CD4-positive, alpha-beta T cell treated with Interferon alpha-2 for 1 hour (primary cell): ENCODE measurements around the gene TIMM10.

Source experiments
- DNase-seq, 2 donors: peaks; one replicate each; pipeline ENCODE4 v3.0.0-alpha.2; 2020 to 2022

The TIMM10 gene, protein sequence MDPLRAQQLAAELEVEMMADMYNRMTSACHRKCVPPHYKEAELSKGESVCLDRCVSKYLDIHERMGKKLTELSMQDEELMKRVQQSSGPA

DNA sequence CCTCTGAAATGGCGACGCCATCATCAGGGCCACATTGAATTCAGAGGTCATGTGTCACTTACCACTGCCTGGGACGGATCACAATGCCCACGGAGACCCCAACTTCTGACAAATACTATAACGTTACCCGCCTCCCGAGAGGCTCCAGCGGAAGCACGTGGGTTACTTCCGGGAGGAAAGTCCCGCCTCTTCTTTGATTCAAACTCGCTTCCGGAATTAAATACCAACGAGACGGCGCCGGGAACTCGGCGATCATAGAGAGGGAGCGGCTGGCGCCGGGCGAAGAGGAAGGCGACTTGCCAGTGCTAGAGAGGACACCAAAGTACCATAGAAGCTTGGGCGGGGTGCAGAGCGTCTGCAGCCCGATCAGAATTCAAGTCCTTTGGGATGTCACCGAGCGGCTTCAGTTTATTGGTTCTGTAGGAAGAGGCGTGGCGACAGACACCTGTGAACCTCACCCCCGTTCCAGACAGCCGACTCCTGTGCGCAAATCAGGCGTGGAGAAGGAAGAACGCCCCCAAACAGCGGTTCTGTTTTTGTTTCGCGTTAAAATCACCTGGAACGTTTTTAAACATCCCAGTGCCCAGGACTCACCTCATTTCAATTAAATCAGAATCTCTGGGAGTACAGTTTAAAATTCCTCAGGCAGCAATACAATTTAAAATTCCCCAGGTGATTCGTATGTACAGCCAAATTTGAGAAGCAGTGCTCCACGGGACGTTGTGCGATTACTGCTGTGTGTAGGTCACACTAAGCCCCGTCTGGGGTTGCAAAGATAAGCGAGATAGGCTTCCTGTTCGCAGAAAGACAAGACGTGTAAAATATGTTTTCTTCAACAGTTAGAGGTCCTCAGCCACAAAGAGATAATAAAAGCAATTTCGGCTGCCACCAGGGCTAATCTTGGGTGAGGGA is at the start of gene TIMM10:
TSS of gene TIMM10 (minus strand) at position 159 of the 912 bp plus-strand sequence. CDS start 565 bp downstream, outside the sequence.
- peak; percentile 97 for DNase-seq

DNA sequence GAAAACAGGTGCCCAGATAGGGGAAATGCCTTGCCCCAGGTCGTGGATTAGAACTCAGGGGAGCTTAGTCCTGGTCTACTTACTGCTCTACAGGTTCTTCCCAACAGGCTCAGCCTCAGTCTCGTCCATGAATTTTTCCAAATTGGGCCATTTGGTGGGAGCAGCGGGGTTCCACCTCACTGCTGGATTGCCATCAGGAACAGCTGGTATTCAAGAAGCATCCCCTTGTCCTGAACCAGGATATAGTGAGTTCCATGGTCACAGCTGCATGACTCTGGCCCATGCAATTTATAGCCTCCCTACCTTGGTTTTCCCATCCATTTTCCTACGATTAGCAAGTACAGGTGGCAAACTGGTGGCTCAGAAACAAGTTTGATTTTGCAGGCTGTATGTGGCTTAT is 43.5 kb upstream of the TIMM10 start:
- DNase-seq, result no peak

DNA sequence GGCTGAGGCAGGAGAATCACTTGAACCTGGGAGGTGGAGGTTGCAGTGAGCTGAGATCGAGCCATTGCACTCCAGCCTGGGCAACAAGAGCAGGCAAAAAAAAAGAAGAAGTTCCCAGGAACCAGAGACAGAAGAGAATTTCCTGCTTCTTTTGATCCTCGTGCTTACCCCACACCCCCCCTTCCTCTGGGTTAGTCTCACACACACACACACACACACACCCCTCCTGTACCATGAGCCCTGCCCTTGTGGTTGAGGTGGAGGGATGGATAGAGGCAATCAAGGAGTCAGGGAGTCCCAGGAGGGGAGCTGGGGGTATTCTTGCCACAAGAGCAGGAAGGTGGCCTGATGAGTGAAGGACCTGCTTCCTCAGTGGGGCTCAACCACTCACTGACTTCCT is 41.1 kb upstream of the TIMM10 start:
- DNase-seq, result peak in 1 of 2 donors; percentile 9

DNA sequence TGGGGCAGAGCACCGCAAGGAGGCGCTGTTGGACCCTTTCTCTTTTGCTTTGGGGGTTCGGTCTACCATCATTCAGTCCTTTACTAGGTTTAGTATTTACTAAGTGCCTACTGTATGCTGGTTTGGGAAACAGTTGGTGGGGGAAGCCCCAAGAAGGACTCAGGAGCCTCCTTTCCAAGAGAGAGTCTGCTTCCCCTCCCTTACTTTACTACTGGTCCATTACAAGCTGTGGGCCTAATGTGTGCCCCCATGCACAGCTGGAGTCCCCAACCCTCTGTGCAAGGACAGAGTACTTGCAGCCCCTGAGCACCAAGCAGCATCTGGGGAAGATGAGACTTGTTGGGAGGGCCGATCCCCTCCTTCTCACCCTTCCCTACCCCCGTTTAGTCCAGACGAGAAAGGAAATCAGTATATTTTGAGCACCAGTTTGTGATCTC is 37.8 kb upstream of the TIMM10 start:
- DNase-seq, result peak in 1 of 2 donors; percentile 91

DNA sequence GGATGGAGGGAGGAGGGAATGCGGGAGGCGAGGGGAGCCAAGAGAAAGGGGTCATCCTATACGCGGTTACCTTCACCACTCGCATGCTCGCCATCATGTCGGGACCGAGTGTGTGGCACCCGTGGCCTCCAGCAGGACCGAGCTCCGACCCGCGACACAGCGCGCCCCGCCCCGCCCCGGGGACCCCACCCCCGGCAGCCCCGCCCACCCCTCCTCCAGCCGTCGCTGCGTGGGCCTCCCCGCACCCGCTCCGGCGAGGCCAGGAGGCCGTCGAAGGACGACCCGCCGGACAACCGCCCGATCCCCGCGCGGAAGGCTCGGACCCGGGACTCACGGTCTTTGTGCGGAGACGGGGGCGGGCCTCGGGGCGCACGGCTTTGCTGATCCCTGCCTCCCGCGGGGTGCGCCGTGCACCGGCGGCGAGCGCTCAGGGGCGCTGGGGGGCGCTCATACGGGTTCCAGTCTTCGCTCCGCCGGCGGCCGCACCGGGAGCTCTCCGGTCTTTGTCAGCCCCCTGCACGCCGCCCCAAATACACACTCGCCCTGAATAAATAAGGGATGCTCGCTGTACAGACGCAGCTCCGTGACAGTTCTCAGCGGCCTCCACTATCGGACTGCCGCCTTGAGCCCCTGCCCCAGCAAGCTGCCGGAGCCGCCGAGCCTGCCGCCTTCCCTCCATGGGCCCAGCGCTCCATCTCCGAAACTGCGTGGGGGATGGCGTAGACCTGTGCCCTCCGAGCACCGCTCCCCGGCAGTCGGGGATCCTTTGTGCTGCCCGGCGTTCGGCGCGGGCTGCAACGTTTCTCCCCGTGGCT is 37.2 kb upstream of the TIMM10 start, which contains the start of gene UBE2L6:
TSS of gene UBE2L6 (minus strand) at position 158 of the 815 bp plus-strand sequence. CDS start at position 97, 61 bp downstream.
- peak; percentile 77 to 86 for DNase-seq

DNA sequence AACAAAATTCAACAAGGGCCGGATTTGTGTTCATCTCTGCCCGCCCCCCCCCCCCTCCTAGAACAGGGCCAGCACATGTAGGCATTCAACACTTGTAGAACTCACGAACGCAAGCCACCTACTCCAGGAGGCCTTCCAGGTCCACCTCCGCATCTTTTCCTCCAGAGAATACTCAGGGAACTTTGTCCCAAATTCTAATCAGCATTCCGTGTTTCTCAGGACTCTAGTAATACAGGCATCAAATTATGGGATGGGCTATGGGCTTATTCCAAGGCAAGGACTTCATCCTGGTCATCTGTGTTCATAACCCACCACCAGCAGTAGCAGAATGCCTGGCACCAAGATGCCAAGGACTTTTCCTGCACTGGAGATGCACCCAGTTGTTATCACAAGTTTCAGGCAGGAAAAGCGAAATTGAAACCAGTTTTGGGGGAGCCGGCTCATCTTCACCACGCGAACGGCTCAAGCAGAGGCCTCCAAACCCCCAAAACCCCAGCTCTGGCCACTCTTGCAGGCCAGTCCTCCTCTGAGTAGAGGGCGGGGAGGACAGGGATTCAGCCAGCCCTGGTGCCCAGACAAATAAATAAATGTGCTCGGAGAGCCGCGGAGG is 36.5 kb upstream of the TIMM10 start:
- peak; percentile 42 to 69 for DNase-seq

DNA sequence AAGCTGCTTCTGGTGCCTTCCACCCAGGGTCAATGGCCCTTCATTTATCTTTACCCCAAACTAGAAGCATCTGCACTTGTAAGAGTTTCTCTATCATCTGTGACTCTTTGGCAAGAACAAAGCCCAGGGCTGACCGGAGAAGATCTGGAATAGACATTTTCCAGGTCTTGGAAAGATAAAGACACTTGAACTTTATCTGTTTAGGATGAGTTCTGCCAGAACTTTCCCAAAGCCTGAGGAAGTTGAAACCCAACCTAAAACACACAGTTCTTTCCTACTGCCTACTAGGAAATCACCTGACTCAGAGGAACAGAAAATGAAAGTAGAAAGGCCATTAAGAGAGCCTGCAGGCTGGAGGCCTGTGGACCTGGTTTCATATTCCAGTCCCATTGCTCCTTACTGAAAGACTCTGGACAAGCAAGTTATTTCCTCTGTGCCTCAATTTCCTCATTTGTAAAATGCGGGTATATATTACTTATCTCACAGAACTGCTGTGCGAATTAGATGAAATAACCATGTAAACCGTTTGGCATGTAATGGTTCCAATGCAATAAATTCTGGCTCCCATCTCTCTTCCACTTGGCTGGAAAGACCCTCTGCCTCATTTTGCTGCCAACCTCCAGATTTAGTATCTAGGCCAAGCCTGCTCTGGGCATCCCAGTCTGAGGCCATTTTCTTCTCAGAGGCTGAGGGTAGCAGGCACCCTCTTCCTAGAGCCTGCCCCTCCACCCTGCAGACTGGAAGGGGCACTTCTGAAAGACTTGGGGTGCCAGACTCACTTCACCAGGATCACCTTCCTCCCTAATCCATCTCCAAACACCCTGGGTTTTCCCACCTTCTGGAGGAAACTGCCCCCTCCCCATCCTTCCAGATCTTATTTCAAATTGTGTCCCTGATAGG is 35.7 kb upstream of the TIMM10 start:
- DNase-seq, result peak; percentile 68 to 93

DNA sequence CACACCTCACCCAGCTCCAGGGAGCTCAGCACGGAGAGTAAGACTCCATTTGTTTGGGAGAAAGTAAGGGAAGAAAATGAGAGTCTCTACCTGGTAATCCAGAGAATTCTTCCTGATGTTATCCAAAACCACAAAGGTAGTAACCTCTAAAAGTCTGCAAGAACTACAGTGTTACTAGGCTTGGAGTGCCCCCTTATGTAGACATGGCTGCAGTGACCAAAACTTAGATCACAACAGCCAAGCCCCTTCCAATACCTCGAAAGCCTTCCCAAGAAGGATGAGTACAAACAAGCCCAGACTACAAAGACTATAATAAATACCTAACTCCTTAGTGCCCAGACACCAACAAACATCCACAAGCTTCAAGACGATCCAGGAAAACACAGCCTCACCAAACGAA is 32.0 kb upstream of the TIMM10 start:
- DNase-seq, result no peak

DNA sequence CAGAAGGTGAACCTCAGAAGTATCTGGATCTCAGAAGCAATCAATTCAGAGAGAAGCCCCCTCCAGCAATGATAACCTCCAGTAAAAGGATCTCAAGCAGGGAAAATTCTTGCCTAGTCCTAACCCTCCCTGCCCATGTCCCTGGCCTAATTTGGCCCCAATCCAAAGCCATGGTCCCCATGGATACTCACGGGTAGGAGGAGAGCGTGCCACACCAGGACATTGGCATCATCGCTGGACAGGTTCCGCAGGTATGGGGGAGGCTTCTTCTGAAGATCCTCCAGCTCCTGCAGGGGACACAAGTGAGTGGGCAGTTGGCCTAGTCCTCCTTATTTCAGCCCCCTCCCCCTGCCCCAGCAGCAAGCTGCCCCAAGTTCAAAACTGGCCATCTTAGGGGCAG is 29.6 kb upstream of the TIMM10 start:
- DNase-seq, result no peak

DNA sequence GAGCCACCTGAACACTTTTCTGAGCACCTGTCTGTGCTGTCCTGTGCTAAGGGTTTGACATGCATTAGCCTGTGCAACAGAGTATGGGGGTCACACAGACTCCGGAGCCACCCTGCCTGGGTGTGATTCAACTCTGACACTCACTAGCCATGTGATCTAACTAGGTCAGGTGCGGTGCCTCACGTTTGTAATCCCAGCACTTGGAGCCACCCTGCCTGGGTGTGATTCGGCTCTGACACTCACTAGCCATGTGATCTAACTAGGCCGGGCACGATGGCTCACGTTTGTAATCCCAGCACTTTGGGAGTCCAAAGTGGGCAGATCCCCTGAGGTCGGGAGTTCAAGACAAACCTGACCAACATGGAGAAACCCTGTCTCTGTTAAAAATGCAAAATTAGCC is 25.5 kb upstream of the TIMM10 start:
- no peak for DNase-seq

DNA sequence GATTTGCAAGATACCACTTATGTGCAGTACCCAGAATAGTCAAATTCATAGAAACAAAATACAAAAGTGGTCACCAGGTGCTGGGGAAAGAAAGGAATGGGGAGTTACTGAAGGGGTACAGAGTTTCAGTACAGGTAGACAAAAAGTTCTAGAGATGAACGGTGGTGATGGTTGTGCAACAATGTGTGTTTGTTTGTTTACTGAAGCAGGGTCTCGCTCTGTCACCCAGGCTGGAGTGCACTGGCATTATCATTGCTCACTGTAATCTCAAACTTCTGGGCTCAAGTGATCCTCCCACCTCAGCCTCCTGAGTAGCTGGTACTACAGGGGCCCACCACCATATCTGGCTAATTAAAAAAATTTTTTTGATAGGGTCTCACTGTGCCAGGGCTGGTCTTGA is 24.8 kb upstream of the TIMM10 start:
- no peak for DNase-seq

DNA sequence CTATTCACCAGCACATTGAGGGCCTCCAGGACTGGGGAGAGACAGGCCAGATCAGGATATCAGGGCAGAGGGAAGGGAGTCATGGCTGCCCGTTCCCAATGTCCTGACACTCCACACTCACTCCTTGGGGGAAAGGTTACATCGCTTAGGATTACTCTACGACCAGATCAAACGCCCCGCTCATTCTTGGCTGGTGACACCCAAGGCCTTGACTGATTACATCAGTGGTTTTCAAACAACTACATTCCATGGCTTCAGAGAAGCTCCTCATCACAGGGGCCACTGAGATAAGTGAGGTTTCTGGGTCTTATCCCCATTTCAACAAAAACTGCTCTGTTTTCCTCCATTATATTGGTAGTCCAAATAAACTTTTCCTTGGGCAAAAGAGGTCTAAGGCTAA is 21.9 kb upstream of the TIMM10 start:
- no peak for DNase-seq

DNA sequence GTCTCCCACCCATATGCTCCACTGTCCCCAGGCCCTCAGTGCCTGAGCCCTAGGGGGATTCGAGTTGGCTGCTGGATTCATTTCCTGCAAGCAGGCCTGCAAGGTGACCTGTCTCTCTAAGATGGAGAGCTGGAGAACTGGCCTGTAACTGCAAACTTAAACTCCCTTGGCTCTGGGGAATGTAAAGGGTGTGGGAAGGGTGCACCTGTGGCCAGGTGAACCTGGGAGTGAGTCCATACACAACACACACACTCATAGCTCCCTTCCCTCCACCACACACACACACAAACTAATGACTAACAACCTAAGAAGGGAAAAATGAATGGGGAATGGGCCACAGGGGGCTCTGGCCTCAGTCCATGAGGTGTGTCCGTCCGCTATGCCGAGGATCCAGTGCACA is 21.4 kb upstream of the TIMM10 start:
- no peak for DNase-seq

DNA sequence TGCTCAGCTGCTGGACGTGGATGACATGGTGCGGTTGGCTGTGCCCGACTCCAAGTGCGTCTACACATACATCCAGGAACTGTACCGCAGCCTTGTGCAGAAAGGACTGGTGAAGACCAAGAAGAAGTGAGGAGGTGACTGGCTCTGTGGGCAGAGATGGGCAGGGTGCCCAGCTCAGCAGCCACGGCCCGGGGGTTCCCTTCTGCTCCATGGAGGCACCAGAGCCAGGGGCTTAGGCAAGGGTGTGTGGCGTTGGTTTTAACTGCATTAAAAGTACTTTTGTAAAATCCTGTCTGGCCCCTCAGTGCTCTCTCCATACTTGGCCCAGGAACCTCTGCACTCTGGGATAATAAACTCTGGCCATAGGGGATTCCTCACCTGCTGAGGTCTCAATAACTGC is 19.4 kb upstream of the TIMM10 start:
- DNase-seq, result no peak

DNA sequence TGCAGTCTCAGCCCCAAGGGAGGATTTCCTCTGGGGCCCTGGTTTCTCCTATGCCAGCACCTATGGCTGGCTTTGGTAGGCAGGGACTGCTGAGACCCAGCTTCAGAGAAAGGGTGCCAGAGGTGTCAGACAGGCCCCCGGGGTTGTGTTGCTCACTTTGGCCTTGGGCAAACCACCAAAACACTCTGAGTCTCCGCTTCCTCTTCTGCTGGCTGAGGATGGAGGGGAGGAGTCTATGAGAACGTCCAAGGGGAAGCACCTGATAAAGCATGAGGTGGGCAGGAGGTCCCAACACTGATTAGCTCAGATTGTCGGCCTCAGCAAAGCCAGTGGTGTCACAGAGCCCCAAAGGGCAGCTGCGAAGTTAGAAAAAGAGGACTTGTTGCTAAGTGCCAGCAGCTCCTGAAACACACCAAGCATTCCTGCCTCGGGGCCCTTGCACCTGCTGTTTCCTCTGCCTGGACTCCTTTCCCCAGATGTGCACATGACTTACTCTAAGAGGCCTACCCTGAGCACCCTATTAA is 17.4 kb upstream of the TIMM10 start:
- DNase-seq, result peak; percentile 23 to 33

DNA sequence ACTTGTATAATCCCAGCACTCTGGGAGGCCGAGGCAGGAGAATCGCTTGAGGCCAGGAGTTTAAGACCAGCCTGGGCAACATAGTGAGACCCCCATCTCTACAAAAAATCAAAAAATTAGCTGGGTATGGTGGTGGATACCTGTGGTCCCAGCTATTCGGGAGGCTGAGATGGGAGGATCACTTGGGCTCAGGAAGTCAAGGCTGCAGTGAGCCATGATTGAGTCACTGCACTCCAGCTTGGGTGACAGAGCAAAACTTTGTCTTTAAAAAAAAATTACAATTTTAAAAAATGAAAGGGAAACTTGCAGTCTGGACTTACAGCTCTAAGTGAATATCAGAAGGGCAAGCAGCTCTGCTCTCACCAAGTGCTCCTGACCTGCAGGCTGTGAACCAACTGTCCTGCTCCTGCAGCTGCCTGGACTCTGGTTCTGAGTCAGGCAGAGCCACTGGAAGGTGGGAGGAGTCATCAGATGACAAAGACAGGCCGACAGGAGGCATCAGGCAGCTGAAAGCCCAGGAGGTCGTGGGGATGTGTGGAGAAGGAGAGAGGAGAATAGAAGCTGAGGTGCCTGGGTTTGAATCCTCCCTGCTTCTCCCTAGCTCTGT is 16.4 kb upstream of the TIMM10 start:
- no peak for DNase-seq

DNA sequence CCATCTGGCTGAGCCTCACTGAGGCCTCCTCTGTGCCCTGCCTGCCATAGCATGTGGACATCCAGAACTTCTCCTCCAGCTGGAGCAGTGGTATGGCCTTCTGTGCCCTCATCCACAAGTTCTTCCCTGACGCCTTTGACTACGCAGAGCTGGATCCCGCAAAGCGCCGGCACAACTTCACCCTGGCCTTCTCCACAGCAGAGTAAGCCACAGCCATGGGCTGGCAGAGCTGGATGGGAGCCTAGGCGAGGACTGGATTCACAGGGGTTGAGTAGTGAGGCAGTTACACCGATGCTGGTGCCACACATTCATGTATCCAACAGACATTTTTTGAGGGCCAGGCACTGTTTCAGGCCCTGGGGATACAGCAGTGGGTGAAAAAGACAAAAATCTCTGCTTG is 15.9 kb upstream of the TIMM10 start:
- DNase-seq, result no peak

DNA sequence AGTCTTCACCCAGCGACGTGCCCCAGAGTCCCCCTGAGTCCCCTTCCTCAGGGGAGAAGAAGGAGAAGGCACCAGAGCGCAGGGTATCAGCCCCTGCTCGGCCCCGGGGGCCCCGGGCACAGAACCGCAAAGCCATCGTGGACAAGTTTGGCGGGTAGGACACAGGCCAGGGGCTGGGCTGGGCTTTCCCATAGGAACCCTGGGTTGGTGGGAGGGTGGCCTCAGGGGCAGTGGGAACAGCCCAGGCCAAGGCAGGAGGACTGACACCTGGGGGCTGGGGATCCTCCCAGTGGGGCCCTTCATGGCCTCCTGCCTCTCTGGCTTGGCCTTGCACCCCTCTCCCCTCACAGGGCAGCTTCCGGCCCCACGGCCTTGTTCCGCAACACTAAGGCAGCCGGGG is 15.3 kb upstream of the TIMM10 start:
- DNase-seq, result no peak

DNA sequence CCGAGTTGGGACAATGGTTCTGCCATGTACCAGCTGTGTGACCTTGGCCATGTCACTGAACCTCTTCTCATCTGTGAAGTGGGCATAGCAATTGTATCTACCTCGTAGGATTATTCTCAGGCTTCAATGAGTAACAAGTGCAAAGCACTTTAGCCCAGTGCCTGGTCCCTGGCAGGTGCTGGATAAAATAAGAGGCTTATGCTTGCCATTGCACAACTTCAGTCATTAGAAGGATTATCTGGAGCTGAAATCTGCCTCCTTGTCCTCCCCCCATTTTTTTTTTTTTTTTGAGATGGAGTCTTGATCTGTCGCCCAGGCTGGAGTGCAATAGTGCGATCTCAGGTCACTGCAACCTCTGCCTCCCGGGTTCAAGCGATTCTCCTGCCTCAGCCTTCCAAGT is 14.0 kb upstream of the TIMM10 start:
- DNase-seq, result no peak

DNA sequence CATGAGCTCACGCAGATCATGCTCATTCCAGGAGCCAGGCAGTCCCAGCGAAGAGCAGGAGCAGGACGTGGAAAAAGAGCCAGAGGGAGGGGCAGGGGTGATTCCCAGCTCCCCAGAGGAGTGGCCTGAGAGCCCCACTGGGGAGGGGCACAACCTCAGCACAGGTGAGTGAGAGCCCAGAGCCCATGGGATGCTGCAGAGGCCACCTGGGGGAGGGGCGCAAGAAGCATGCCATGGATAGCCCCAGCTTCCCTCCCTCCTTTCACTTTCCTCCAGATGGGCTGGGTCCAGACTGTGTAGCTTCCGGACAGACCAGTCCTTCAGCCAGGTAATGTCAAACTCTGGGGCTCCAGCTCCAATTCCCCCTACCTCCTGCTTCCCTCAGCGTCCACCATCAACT is 13.0 kb upstream of the TIMM10 start:
- DNase-seq, result no peak

DNA sequence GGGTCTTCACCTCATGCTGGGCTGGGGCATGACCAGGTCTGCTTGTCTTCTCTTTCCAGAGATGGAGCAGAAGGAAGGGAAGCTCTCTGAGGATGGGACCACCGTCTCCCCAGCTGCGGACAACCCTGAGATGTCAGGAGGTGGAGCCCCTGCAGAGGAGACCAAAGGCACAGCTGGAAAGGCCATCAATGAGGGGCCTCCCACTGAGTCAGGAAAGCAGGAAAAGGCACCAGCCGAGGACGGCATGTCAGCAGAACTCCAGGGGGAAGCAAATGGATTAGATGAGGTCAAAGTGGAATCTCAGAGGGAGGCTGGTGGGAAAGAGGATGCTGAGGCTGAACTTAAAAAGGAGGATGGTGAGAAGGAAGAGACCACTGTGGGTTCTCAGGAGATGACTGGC is 12.0 kb upstream of the TIMM10 start:
- DNase-seq, result no peak
